ENCODE data around the gene HPSE2.

HPSE2 gene

GRCh38 chr10:98470850-98471249 lies 764.8 kb downstream of the HPSE2 start:
- in situ Hi-C loops (cut with HindIII; ENCODE audit: low sequenced_read_pairs), result loop anchor here (5.0 to 25.0 kb wide), 2 partner anchors 101 to 766 kb away; partner anchors contain the start of gene HPSE2

- in situ Hi-C loops (cut with HindIII; ENCODE audit: low sequenced_read_pairs), result loop anchor here (25.0 kb wide), 1 partner anchor 768 kb away; the partner anchor contains the start of gene HPSE2
Observed at GRCh38 chr10:98469001-98469931, 766.4 kb downstream of the HPSE2 start.

- in situ Hi-C loops (cut with HindIII; ENCODE audit: low sequenced_read_pairs), result loop anchor here (25.0 kb wide), 1 partner anchor 770 kb away; the partner anchor contains the start of gene HPSE2
Observed at GRCh38 chr10:98467506-98468318, 767.9 kb downstream of the HPSE2 start.

GRCh38 chr10:98466861-98467505 lies 768.7 kb downstream of the HPSE2 start:
- in situ Hi-C loops (cut with HindIII; ENCODE audit: low sequenced_read_pairs), result loop anchor here (25.0 kb wide), 1 partner anchor 770 kb away; the partner anchor contains the start of gene HPSE2

GRCh38 chr10:98465866-98466265 lies 769.8 kb downstream of the HPSE2 start:
- in situ Hi-C loops (cut with HindIII; ENCODE audit: low sequenced_read_pairs), result loop anchor here (25.0 kb wide), 1 partner anchor 771 kb away; the partner anchor contains the start of gene HPSE2

GRCh38 chr10:98463976-98464754 lies 771.5 kb downstream of the HPSE2 start:
- in situ Hi-C loops (cut with HindIII; ENCODE audit: low sequenced_read_pairs), result loop anchor here (25.0 kb wide), 1 partner anchor 773 kb away; the partner anchor contains the start of gene HPSE2

GRCh38 chr10:98463016-98463415 lies 772.6 kb downstream of the HPSE2 start:
- in situ Hi-C loops (cut with HindIII; ENCODE audit: low sequenced_read_pairs), result loop anchor here (25.0 kb wide), 1 partner anchor 774 kb away; the partner anchor contains the start of gene HPSE2

GRCh38 chr10:98461500-98461842 lies 774.2 kb downstream of the HPSE2 start:
- in situ Hi-C loops (cut with HindIII; ENCODE audit: low sequenced_read_pairs), result loop anchor here (25.0 kb wide), 1 partner anchor 776 kb away; the partner anchor contains the start of gene HPSE2

- in situ Hi-C loops (cut with HindIII; ENCODE audit: low sequenced_read_pairs), result loop anchor here (25.0 kb wide), 1 partner anchor 776 kb away; the partner anchor contains the start of gene HPSE2
Observed at GRCh38 chr10:98460837-98461499, 774.7 kb downstream of the HPSE2 start.

- in situ Hi-C loops (cut with HindIII; ENCODE audit: low sequenced_read_pairs), result loop anchor here (25.0 kb wide), 1 partner anchor 778 kb away; the partner anchor contains the start of gene HPSE2
Observed at GRCh38 chr10:98458809-98459784, 776.6 kb downstream of the HPSE2 start.

GRCh38 chr10:98457721-98458120 lies 777.9 kb downstream of the HPSE2 start:
- in situ Hi-C loops (cut with HindIII; ENCODE audit: low sequenced_read_pairs), result loop anchor here (25.0 kb wide), 1 partner anchor 780 kb away; the partner anchor contains the start of gene HPSE2

GRCh38 chr10:98456686-98457482 lies 778.8 kb downstream of the HPSE2 start:
- in situ Hi-C loops (cut with HindIII; ENCODE audit: low sequenced_read_pairs), result loop anchor here (25.0 kb wide), 1 partner anchor 780 kb away; the partner anchor contains the start of gene HPSE2

GRCh38 chr10:98456043-98456570 lies 779.5 kb downstream of the HPSE2 start:
- in situ Hi-C loops (cut with HindIII; ENCODE audit: low sequenced_read_pairs), result loop anchor here (25.0 kb wide), 1 partner anchor 781 kb away; the partner anchor contains the start of gene HPSE2

GRCh38 chr10:98453729-98454128 lies 781.9 kb downstream of the HPSE2 start:
- in situ Hi-C loops (cut with HindIII; ENCODE audit: low sequenced_read_pairs), result loop anchor here (25.0 kb wide), 1 partner anchor 784 kb away; the partner anchor contains the start of gene HPSE2

GRCh38 chr10:98450618-98451017 lies 785.0 kb downstream of the HPSE2 start:
- in situ Hi-C loops (cut with HindIII; ENCODE audit: low sequenced_read_pairs), result loop anchor here (25.0 kb wide), 1 partner anchor 787 kb away; the partner anchor contains the start of gene HPSE2

GRCh38 chr10:98449287-98449686 lies 786.4 kb downstream of the HPSE2 start:
- in situ Hi-C loops (cut with HindIII; ENCODE audit: low sequenced_read_pairs), result no loop called here

Data from endothelial cell of hepatic sinusoid (primary cell).